Measurements from ENCODE around the gene CTNNBIP1. TPM values are rescaled to one million over a fixed set of nuclear protein-coding genes. Genes with fewer than 3 reads are reported as not detected.

The CTNNBIP1 gene
- total and polyA plus RNA-seq, 9 of the 15 experiments (the other 6 are each of a cell fraction or from before 2014, with no cell fraction given), result 0.65 to 29.2 (median 14.7) TPM

DNA sequence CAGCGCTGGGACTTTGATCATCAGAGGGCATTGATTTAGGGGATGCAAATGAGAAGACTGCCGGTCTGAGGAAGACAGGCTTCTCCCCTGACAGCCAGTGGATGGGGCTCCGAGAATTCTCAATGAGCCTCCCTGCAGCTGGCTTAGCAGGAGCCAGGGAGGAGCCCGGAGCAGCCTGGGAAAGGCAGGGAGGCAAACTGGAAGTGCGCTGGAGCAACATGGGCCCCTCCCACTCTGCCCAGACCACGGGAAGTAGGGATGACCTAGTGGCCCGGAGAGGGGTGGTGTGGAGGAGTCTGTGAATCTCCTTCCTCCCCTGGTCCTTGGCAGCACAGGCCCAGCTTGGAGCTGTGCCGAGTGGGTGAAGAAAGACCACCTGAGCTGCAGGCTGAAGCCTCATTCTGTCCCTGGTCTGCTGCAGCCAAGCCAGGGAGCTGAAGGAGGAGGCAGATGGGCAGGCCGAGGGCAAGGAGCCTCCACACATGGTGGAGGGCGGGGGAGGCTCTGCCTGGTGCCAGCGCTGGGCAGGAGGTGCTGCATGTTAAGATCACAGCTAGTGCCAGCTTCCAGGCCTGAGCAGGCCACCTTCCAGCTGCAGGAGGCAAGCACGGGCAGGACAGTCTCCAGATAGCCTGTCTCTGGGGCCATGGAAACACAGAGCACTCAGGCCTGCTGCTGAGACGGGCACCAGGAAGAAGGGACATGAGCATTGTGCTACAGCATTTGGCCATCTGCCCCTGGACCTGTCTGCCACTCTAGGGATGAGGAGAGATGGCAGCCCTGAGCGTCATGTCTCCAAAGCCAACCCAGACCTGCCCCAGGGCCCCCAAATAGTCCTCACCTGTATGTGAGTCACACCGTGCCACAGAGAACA, 74.1 kb downstream of the CTNNBIP1 start:
- Histone ChIP-seq H3K79me2 (ENCODE audit: control insufficient read depth, insufficient read depth, low read length) (no peaks in the 10 kb centered on the region), H3K9ac (ENCODE audit: insufficient read depth in 1 of 2, low read depth in 2 of 2, low read length in 2 of 2) (peak overlapping the region in 1 of 2 experiments; percentile 43; a peak in 1 of 4 replicates), H3K4me1 (replicated peaks in 1 of 2; ENCODE audit: control insufficient read depth in 2 of 2, insufficient read depth in 2 of 2, low read length in 2 of 2) (peaks cover 0 to 10% of the 10 kb centered on the region in 2 experiments; a peak in 1 of 5 replicates), H3K9me1 (ENCODE audit: control insufficient read depth, insufficient read depth, low read length) (no peaks in the 10 kb centered on the region), H3K27ac (ENCODE audit: extremely low read depth, low read depth, low read length) (no peak overlapping the region), H2AFZ (ENCODE audit: low read depth, low read length) (no peak overlapping the region), H3K27me3 (ENCODE audit: control insufficient read depth in 2 of 2, insufficient read depth in 2 of 2, low read length in 2 of 2) (peaks cover 46 to 73% of the 10 kb centered on the region in 2 experiments), H4K20me1 (replicated peaks; ENCODE audit: control insufficient read depth, insufficient read depth, low read length) (peaks cover 3% of the 10 kb centered on the region; the same call in 1 of the 2 replicates), H3K9me3 (replicated peaks; ENCODE audit: control insufficient read depth, insufficient read depth, low read depth, low read length) (no peaks in the 10 kb centered on the region), H3K36me3 (ENCODE audit: control insufficient read depth, insufficient read depth, low read length) (no peaks in the 10 kb centered on the region), H3K4me3 (no peak overlapping the region), H3K4me2 (ENCODE audit: insufficient read depth, low read length) (no peak overlapping the region)
- TF ChIP-seq ATF7 (IDR thresholded peaks at IDR 0.05) (no peak), TEAD1 (CRISPR knock-in tag; IDR thresholded peaks at IDR 0.05) (no peak), NRF1 (conservative IDR thresholded peaks at IDR 0.05 in 1 of 2, IDR thresholded peaks at IDR 0.05 in 1 of 2) (peak; percentile 48 to 52), NCOA4 (IDR thresholded peaks at IDR 0.05; ENCODE audit: partially characterized antibody) (no peak), PHB2 (IDR thresholded peaks at IDR 0.05; ENCODE audit: low read depth) (no peak), VEZF1 (CRISPR knock-in tag; IDR thresholded peaks at IDR 0.05) (peak; percentile 15; the same call in 1 of the 2 replicates), ZNF274 (IDR thresholded peaks at IDR 0.05; ENCODE audit: borderline replicate concordance, low read depth, low read length) (no peak), ZNF263 (CRISPR knock-in tag; IDR thresholded peaks at IDR 0.05; ENCODE audit: borderline replicate concordance) (peak; percentile 96), POU5F1 (IDR thresholded peaks at IDR 0.05; ENCODE audit: borderline replicate concordance, low read depth, low read length, partially characterized antibody) (no peak)
- 5% methylated on average over 15 of the region's 15 CpGs for WGBS (ENCODE audit: insufficient coverage, low coverage, missing lambda C conversion rate)
- BruUV-seq (replicated peaks), result no TSS peak
- POLR2A ChIA-PET, result interaction anchor here (0.6 to 1.8 kb wide), 5 partner anchors 9 to 1518 kb away, joined by 3 to 6 read pairs (median 3); no protein-coding TSS in a partner anchor
- FAIRE-seq, result no peak
- intact Hi-C loops (cut with micrococcal nuclease), result no loop called here
- in situ Hi-C loops (cut with MboI), result no loop called here
- DNase-seq (ENCODE audit: extremely low read depth in 1 of 4, low spot score in 3 of 4), result peak in 2 of 4 experiments; percentile 12 to 31
- CTCF ChIA-PET (ENCODE audit: low intra/inter-chr PET ratio), result no interaction called here
- peak; percentile 20; the same call in 2 of the 3 replicates for ATAC-seq
